Measurements from ENCODE around the gene ATP10B.

DNA sequence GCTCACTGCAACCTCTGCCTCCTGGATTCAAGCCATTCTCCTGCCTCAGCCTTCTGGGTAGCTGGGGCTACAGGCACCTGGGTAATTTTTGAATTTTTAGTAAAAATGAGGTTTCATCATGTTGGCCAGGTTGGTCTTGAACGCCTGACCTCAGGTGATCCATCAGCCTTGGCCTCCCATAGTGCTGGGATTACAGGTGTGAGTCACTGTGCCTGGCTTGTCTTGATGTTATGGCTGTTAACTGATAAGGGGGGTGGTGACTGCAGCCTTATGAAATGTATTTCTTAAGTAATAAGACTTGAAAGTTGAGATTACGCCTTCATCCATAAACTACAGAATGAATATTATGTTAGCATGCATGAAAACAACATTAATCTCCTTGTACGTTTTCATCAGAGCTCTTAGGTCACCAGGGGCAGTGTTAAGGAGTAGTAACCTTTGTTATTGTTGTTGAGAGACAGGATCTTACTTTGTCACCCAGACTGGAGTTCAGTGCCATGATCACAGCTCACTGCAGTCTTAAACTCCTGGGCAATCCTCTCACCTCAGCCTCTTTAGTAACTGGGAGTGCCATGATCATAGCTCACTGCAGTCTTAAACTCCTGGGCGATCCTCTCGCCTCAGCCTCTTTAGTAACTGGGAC, 148.3 kb downstream of the ATP10B start:
- TF ChIP-seq TAF1 (IDR thresholded peaks at IDR 0.05; ENCODE audit: borderline replicate concordance, insufficient read depth, low read length), result no peak
- no peak for TF ChIP-seq POLR2AphosphoS5 (IDR thresholded peaks at IDR 0.05; ENCODE audit: low read depth, low read length)

Data from PFSK-1 (cell line).